PC-9 (cell line): ENCODE data around the gene HOXC12.

Experiments used
- CTCF ChIP-seq: fragments of 200-600 bp; sonication (generic); conservative IDR thresholded peaks from 2 replicates; pipeline ENCODE4 v1.6.1; 2017; ENCODE audit warnings: mixed run types, antibody characterized with exemption, mild to moderate bottlenecking, moderate library complexity
- EZH2 ChIP-seq: fragments of 200-600 bp; sonication (generic); IDR thresholded peaks from 2 replicates; pipeline ENCODE4 v1.8.0; 2017; ENCODE audit warnings: antibody characterized with exemption, low read depth

GRCh38 chr12:53990311-53991076, 35.8 kb downstream of the HOXC12 start:
- TF ChIP-seq CTCF: no peak
- no peak for TF ChIP-seq EZH2
